ENCODE measurements around the gene CCT5. TPM values are rescaled to one million over a fixed set of nuclear protein-coding genes. Genes with fewer than 3 reads are reported as not detected.
"Not testable (repeated sequence)": the region's sequence is repeated elsewhere in the genome, so short reads cannot be mapped to it uniquely, and the experiment has no call there.

CCT5 gene
- total RNA-seq, 2 donors from 2014 or later = 113 to 140 TPM

GRCh38 chr5:10272053-10272874 lies 22.2 kb downstream of the CCT5 start:
- no peaks in the 10 kb centered on the region for H3K27me3 ChIP-seq (replicated peaks; ENCODE audit: insufficient read depth)
- H3K27ac ChIP-seq = no peak overlapping the region
- no peak for DNase-seq (ENCODE audit: low spot score)
- H3K4me1 ChIP-seq (replicated peaks) = no peaks in the 10 kb centered on the region
- intact Hi-C loops (cut with DNase I) = no loop called here
- no peaks in the 10 kb centered on the region for H3K9me3 ChIP-seq
- no peak for TF ChIP-seq POLR2A (IDR thresholded peaks at IDR 0.05)
- TF ChIP-seq, protein P1, sequence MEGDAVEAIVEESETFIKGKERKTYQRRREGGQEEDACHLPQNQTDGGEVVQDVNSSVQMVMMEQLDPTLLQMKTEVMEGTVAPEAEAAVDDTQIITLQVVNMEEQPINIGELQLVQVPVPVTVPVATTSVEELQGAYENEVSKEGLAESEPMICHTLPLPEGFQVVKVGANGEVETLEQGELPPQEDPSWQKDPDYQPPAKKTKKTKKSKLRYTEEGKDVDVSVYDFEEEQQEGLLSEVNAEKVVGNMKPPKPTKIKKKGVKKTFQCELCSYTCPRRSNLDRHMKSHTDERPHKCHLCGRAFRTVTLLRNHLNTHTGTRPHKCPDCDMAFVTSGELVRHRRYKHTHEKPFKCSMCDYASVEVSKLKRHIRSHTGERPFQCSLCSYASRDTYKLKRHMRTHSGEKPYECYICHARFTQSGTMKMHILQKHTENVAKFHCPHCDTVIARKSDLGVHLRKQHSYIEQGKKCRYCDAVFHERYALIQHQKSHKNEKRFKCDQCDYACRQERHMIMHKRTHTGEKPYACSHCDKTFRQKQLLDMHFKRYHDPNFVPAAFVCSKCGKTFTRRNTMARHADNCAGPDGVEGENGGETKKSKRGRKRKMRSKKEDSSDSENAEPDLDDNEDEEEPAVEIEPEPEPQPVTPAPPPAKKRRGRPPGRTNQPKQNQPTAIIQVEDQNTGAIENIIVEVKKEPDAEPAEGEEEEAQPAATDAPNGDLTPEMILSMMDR (IDR thresholded peaks at IDR 0.05) = no peak
- no peak for TF ChIP-seq POLR2AphosphoS5 (IDR thresholded peaks at IDR 0.05)
- H3K4me3 ChIP-seq = no peak overlapping the region
- H3K36me3 ChIP-seq = no peaks in the 10 kb centered on the region
- WGBS = 87% methylated on average over 9 of the region's 9 CpGs

DNA sequence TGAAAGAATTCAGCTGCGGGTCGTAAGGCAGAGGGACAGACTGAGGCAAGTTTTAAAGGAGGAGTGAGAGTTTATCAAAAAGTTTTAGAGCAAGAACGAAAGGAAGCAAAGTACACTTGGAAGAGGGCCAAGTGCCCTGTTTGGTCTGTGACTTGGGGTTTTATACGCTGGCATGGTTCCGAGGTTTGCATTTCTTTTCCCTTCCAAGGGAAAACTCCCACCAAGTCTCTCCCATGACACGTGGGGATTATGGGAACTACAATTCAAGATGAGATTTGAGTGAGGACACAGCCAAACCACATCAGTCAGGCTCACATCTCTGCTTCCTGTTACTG lies 22.8 kb downstream of the CCT5 start:
- H3K27me3 ChIP-seq (replicated peaks; ENCODE audit: insufficient read depth); H3K9me3 ChIP-seq; DNase-seq (ENCODE audit: low spot score); H3K4me3 ChIP-seq; H3K4me1 ChIP-seq (replicated peaks); intact Hi-C loops (cut with DNase I); H3K27ac ChIP-seq; H3K36me3 ChIP-seq: not testable (repeated sequence)
- 68% methylated on average over 6 of the region's 6 CpGs for WGBS

- no peaks in the 10 kb centered on the region for H3K4me1 ChIP-seq (replicated peaks)
- DNase-seq (ENCODE audit: low spot score) = no peak
- no peaks in the 10 kb centered on the region for H3K27me3 ChIP-seq (replicated peaks; ENCODE audit: insufficient read depth)
- intact Hi-C loops (cut with DNase I) = no loop called here
- H3K9me3 ChIP-seq = no peaks in the 10 kb centered on the region
- H3K4me3 ChIP-seq = no peak overlapping the region
- TF ChIP-seq, protein P1 (IDR thresholded peaks at IDR 0.05) = no peak
- TF ChIP-seq POLR2AphosphoS5 (IDR thresholded peaks at IDR 0.05) (no peak), POLR2A (IDR thresholded peaks at IDR 0.05) (no peak)
- WGBS = 83% methylated on average over 10 of the region's 10 CpGs
- no peak overlapping the region for H3K27ac ChIP-seq
- H3K36me3 ChIP-seq = no peaks in the 10 kb centered on the region
Measured at GRCh38 chr5:10275460-10275859, 25.4 kb downstream of the CCT5 start.

DNA sequence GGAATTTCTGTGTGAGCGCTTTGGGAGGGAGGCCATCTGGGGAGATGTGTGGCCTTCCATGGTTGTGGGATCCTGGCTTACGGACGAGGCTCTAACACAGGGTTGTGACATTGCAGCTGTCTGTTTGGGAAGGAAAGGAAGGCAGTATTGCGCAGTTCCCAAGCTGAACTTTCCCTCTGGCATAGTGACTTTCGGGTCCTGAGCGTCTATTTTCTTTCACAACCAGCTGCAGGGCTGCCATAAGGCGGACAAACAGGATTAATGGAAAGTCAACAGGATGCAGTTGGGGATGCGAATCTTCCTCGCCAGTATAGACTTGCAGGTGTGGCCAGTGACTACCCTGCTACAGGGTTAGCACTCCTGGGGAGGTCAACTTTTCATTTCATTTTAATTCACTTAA lies 25.9 kb downstream of the CCT5 start:
- Histone ChIP-seq H3K4me1 (replicated peaks) (no peaks in the 10 kb centered on the region), H3K27ac (no peak overlapping the region), H3K27me3 (replicated peaks; ENCODE audit: insufficient read depth) (no peaks in the 10 kb centered on the region), H3K36me3 (no peaks in the 10 kb centered on the region), H3K9me3 (no peaks in the 10 kb centered on the region), H3K4me3 (no peak overlapping the region)
- intact Hi-C loops (cut with DNase I) = no loop called here
- 91% methylated on average over 9 of the region's 9 CpGs for WGBS
- TF ChIP-seq POLR2A (IDR thresholded peaks at IDR 0.05) = no peak
- TF ChIP-seq POLR2AphosphoS5 (IDR thresholded peaks at IDR 0.05) = no peak
- TF ChIP-seq, protein P1 (IDR thresholded peaks at IDR 0.05) = no peak
- no peak for DNase-seq (ENCODE audit: low spot score)

GRCh38 chr5:10276691-10277090 lies 26.6 kb downstream of the CCT5 start:
- no peaks in the 10 kb centered on the region for H3K27me3 ChIP-seq (replicated peaks; ENCODE audit: insufficient read depth)
- no peak overlapping the region for H3K4me3 ChIP-seq
- DNase-seq (ENCODE audit: low spot score) = no peak
- no peaks in the 10 kb centered on the region for H3K36me3 ChIP-seq
- intact Hi-C loops (cut with DNase I) = no loop called here
- H3K4me1 ChIP-seq (replicated peaks) = no peaks in the 10 kb centered on the region
- H3K9me3 ChIP-seq = no peaks in the 10 kb centered on the region
- TF ChIP-seq POLR2A (IDR thresholded peaks at IDR 0.05) (no peak), POLR2AphosphoS5 (IDR thresholded peaks at IDR 0.05) (no peak)
- TF ChIP-seq, protein P1 (IDR thresholded peaks at IDR 0.05) = no peak
- WGBS = 82% methylated on average over 7 of the region's 7 CpGs
- H3K27ac ChIP-seq = no peak overlapping the region

Data from prostate gland (tissue), 2 donors.